ENCODE measurements around the gene ZNF142. TPM values are rescaled to one million over a fixed set of nuclear protein-coding genes. Genes with fewer than 3 reads are reported as not detected.

Gene ZNF142
- total RNA-seq, 1 experiment from 2014 or later = 31.3 TPM

DNA sequence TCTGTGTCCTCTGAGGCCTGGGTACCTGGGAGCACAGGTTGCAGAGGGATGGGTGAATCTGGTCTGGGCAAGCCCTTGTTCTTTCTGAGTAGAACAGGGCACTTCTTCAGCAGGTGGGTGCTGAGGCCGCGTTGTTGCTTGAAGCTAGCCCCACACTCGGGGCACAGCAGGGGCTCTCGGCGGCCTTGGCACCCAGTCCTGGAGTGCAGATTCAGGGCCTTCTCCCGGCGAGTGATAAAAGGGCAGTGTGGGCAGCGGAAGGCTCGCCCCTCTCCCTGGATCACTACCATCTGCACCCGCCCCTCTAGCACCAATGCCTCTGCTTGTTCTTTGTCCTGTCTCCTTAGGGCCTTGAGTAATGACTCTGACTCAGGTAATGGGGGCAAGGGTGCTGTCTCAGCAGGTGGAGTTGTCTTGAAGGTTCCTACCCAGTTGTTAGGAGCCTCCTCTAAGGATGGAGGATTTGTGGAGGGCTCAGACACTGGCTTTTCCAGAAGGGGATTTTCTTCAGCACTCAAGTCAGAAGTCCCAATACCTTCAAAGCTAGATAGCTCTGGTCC is 15.6 kb downstream of the ZNF142 start:
- no TSS peak for BruUV-seq (replicated peaks)
- Histone ChIP-seq H3K9me3 (ENCODE audit: control insufficient read depth, insufficient read depth, low read depth, low read length) (no peaks in the 10 kb centered on the region), H3K27me3 (ENCODE audit: control insufficient read depth, insufficient read depth, low read length) (no peaks in the 10 kb centered on the region), H3K4me1 (ENCODE audit: control insufficient read depth, insufficient read depth, low read length) (no peaks in the 10 kb centered on the region), H3K27ac (ENCODE audit: low read length) (no peak overlapping the region), H3K36me3 (ENCODE audit: control insufficient read depth, insufficient read depth, low read length) (peaks cover 20% of the 10 kb centered on the region), H3K4me3 (ENCODE audit: low read depth in 2 of 2, low read length in 2 of 2) (no peak overlapping the region)
- TF ChIP-seq POLR2AphosphoS5 (IDR thresholded peaks at IDR 0.05; ENCODE audit: low read depth, low read length) = no peak
- no peak for TF ChIP-seq TCF7L2 (IDR thresholded peaks at IDR 0.05; ENCODE audit: low read depth, low read length)
- no peak for TF ChIP-seq REST (IDR thresholded peaks at IDR 0.05; ENCODE audit: insufficient read depth in 1 of 2, low read depth in 2 of 2, low read length in 1 of 2)
- no peak for TF ChIP-seq SIN3A (IDR thresholded peaks at IDR 0.05; ENCODE audit: borderline replicate concordance, insufficient read depth, low read depth, low read length)
- TF ChIP-seq, protein P1, sequence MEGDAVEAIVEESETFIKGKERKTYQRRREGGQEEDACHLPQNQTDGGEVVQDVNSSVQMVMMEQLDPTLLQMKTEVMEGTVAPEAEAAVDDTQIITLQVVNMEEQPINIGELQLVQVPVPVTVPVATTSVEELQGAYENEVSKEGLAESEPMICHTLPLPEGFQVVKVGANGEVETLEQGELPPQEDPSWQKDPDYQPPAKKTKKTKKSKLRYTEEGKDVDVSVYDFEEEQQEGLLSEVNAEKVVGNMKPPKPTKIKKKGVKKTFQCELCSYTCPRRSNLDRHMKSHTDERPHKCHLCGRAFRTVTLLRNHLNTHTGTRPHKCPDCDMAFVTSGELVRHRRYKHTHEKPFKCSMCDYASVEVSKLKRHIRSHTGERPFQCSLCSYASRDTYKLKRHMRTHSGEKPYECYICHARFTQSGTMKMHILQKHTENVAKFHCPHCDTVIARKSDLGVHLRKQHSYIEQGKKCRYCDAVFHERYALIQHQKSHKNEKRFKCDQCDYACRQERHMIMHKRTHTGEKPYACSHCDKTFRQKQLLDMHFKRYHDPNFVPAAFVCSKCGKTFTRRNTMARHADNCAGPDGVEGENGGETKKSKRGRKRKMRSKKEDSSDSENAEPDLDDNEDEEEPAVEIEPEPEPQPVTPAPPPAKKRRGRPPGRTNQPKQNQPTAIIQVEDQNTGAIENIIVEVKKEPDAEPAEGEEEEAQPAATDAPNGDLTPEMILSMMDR (IDR thresholded peaks at IDR 0.05) = no peak
- POLR2A ChIA-PET = no interaction called here
- no peak for ATAC-seq
- intact Hi-C loops (cut with micrococcal nuclease; ENCODE audit: unreplicated experiment) (no loop called here), in situ Hi-C loops (cut with HindIII; ENCODE audit: low pct_unique_long_range_greater_than_20kb, low sequenced_read_pairs) (no loop called here)
- no peak for DNase-seq (ENCODE audit: low read depth, low spot score)
- CTCF ChIA-PET = interaction anchor here (0.6 kb wide), 1 partner anchor 130 kb away, joined by 5 read pairs; no protein-coding TSS in a partner anchor

GRCh38 chr2:218642786-218643185 is 16.6 kb downstream of the ZNF142 start:
- intact Hi-C loops (cut with micrococcal nuclease; ENCODE audit: unreplicated experiment) = no loop called here
- no TSS peak for BruUV-seq (replicated peaks)
- POLR2A ChIA-PET = no interaction called here
- Histone ChIP-seq H3K4me1 (ENCODE audit: control insufficient read depth, insufficient read depth, low read length) (no peaks in the 10 kb centered on the region), H3K4me3 (ENCODE audit: low read depth in 2 of 2, low read length in 2 of 2) (no peak overlapping the region), H3K9me3 (ENCODE audit: control insufficient read depth, insufficient read depth, low read depth, low read length) (no peaks in the 10 kb centered on the region), H3K36me3 (ENCODE audit: control insufficient read depth, insufficient read depth, low read length) (peaks cover 18% of the 10 kb centered on the region), H3K27me3 (ENCODE audit: control insufficient read depth, insufficient read depth, low read length) (no peaks in the 10 kb centered on the region), H3K27ac (ENCODE audit: low read length) (no peak overlapping the region)
- in situ Hi-C loops (cut with HindIII; ENCODE audit: low pct_unique_long_range_greater_than_20kb, low sequenced_read_pairs) = no loop called here
- DNase-seq (ENCODE audit: low read depth, low spot score) (no peak), ATAC-seq (no peak)
- TF ChIP-seq POLR2AphosphoS5 (IDR thresholded peaks at IDR 0.05; ENCODE audit: low read depth, low read length) (no peak), SIN3A (IDR thresholded peaks at IDR 0.05; ENCODE audit: borderline replicate concordance, insufficient read depth, low read depth, low read length) (no peak), REST (IDR thresholded peaks at IDR 0.05; ENCODE audit: insufficient read depth in 1 of 2, low read depth in 2 of 2, low read length in 1 of 2) (no peak)
- CTCF ChIA-PET = no interaction called here

Data from Panc1 (cell line).